HEK293 (cell line): ENCODE measurements around the gene ATF2.

Source experiments
- CTCF ChIA-PET: fragments of 350-600 bp; formaldehyde crosslinking; extraction: SDS; loops from one replicate; lab custom pipeline; 2021; ENCODE audit warnings: antibody characterized with exemption; lab: Yijun Ruan, JAX
- POLR2A ChIA-PET: fragments of 300-600 bp; formaldehyde crosslinking; extraction: SDS; loops from one replicate; lab custom pipeline; 2020; ENCODE audit warnings: antibody characterized with exemption, inconsistent platforms; lab: Yijun Ruan, JAX
- H3K27ac ChIP-seq: fragments of 200-500 bp; sonication (Bioruptor generic); 2 replicates; pipeline ENCODE4 v1.5.1; 2014; ENCODE audit warnings: low read depth, low read length, control low read depth, inconsistent platforms; ENCODE audit errors: extremely low read depth
- H3K36me3 ChIP-seq, 2 experiments: fragments of 200-500 bp in 1 of 2; sonication (Bioruptor generic) in 1 of 2; 1 replicate in 1 of 2; 2 replicates in 1 of 2; pipeline ENCODE4 v1.5.1; 2014 to 2017; ENCODE audit warnings: inconsistent platforms in 2 of 2, low read length in 2 of 2; ENCODE audit not compliant: control insufficient read depth in 2 of 2, insufficient read depth in 1 of 2
- H3K4me1 ChIP-seq: fragments of 200-500 bp; sonication (Bioruptor generic); 2 replicates; pipeline ENCODE4 v1.5.1; 2014; ENCODE audit warnings: mild to moderate bottlenecking, low read length, inconsistent platforms; ENCODE audit not compliant: control insufficient read depth, insufficient read depth
- H3K4me3 ChIP-seq: 2 replicates; pipeline ENCODE4 v1.5.1; 2011; ENCODE audit warnings: low read depth, mild to moderate bottlenecking, control low read depth, low read length, moderate library complexity
- H3K9me3 ChIP-seq: fragments of 200-500 bp; sonication (Bioruptor generic); 2 replicates; pipeline ENCODE4 v1.5.1; 2014; ENCODE audit warnings: low read depth, low read length, inconsistent platforms; ENCODE audit not compliant: control insufficient read depth, insufficient read depth
- BCL11A ChIP-seq: fragments of 450-650 bp; formaldehyde crosslinking; IDR thresholded peaks from 2 replicates; pipeline ENCODE4 v1.5.1; 2016; ENCODE audit warnings: low read depth, missing biosample characterization, missing genetic modification characterization
- HIC1 ChIP-seq: fragments of 450-650 bp; formaldehyde crosslinking; IDR thresholded peaks from 2 replicates; pipeline ENCODE4 v1.5.1; 2016; ENCODE audit warnings: missing biosample characterization, missing genetic modification characterization
- TCF7L2 ChIP-seq: IDR thresholded peaks from 2 replicates; pipeline ENCODE4 v1.6.1; 2011; ENCODE audit warnings: low read depth, mild to moderate bottlenecking, inconsistent platforms, low read length, moderate library complexity, borderline replicate concordance
- ZFP37 ChIP-seq: fragments of 450-650 bp; formaldehyde crosslinking; IDR thresholded peaks from 2 replicates; pipeline ENCODE4 v1.5.1; 2016; ENCODE audit warnings: missing biosample characterization, missing genetic modification characterization
- ZNF155 ChIP-seq: fragments of 450-650 bp; formaldehyde crosslinking; IDR thresholded peaks from 2 replicates; pipeline ENCODE4 v1.5.1; 2016; ENCODE audit warnings: missing biosample characterization, missing genetic modification characterization
- ZNF280D ChIP-seq: fragments of 450-650 bp; formaldehyde crosslinking; IDR thresholded peaks from 2 replicates; pipeline ENCODE4 v1.5.1; 2016; ENCODE audit warnings: missing biosample characterization, missing genetic modification characterization
- ZNF501 ChIP-seq: fragments of 450-650 bp; formaldehyde crosslinking; IDR thresholded peaks from 2 replicates; pipeline ENCODE4 v1.5.1; 2016; ENCODE audit warnings: missing biosample characterization, missing genetic modification characterization
- ZNF639 ChIP-seq: fragments of 450-650 bp; formaldehyde crosslinking; IDR thresholded peaks from 2 replicates; pipeline ENCODE4 v1.5.1; 2016; ENCODE audit warnings: missing biosample characterization, missing genetic modification characterization
- ZXDB ChIP-seq: fragments of 450-650 bp; formaldehyde crosslinking; IDR thresholded peaks from 2 replicates; pipeline ENCODE4 v1.5.1; 2016; ENCODE audit warnings: missing biosample characterization, missing genetic modification characterization
- TF ChIP-seq, protein P1 (sequence below): fragments of 450-650 bp; formaldehyde crosslinking; IDR thresholded peaks from 2 replicates; pipeline ENCODE4 v1.5.1; 2016; ENCODE audit warnings: missing biosample characterization, missing genetic modification characterization
- TF ChIP-seq, protein P2 (sequence below): fragments of 450-650 bp; formaldehyde crosslinking; IDR thresholded peaks from 2 replicates; pipeline ENCODE4 v1.5.1; 2016; ENCODE audit warnings: missing biosample characterization, missing genetic modification characterization
- TF ChIP-seq, protein P3 (sequence below): fragments of 450-650 bp; formaldehyde crosslinking; IDR thresholded peaks from 2 replicates; pipeline ENCODE4 v1.5.1; 2016; ENCODE audit warnings: missing biosample characterization, missing genetic modification characterization, low read depth

ATF2 gene

DNA sequence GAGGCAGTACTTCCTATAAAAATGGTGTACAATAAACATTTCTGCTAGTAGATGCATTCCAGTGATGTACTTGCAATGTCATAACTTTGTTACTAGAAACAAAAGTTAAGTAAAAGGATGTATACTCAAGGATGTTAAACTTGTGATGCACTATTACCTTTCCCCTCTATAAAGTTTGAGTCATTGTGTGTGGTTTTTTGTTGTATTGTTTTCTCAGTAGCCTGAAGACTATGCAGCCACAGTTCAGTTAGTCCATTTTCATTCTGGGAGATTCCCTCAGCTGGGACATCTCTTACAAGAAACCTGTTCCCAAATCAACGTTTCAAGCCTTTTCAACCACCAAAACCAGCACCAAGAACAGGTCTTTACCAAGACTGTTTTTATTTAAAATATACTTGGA lies 7.9 kb upstream of the ATF2 start:
- CTCF ChIA-PET = interaction anchor here (0.5 kb wide), 1 partner anchor 919 kb away, joined by 3 read pairs; no protein-coding TSS in a partner anchor
- peaks cover 41 to 67% of the 10 kb centered on the region in 2 experiments for H3K36me3 ChIP-seq

DNA sequence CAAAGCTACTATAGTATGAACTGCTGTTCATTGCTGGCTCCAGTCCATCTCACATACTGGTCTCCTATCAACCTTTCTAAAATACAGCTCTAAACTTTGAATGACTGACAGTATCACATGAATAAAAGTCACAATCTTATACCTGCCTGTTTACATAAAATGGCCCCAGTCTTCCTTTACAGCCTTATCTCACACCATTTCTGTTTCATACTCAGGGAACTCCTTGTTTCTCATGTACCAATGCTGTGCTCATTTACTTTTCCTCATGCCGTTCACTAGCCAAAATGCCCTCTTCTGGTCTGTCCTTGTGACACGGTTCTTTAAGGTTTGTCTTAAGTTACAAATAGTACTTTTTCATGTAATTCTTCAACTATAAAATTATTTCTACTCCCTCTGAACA lies 7.3 kb upstream of the ATF2 start:
- Histone ChIP-seq H3K27ac (no peak overlapping the region), H3K9me3 (no peaks in the 10 kb centered on the region), H3K36me3 (peaks cover 41 to 66% of the 10 kb centered on the region in 2 experiments), H3K4me1 (no peaks in the 10 kb centered on the region), H3K4me3 (no peak overlapping the region)
- POLR2A ChIA-PET = interaction anchor here (1.0 kb wide), 1 partner anchor 10 kb away, joined by 3 read pairs; no protein-coding TSS in a partner anchor
- CTCF ChIA-PET = interaction anchor here (0.5 to 0.6 kb wide), 3 partner anchors 191 to 920 kb away, joined by 3 to 5 read pairs (median 4); no protein-coding TSS in a partner anchor
- no peak for TF ChIP-seq ZFP37 (tag by site-specific recombination)
- TF ChIP-seq ZNF501 (tag by site-specific recombination) = no peak
- no peak for TF ChIP-seq ZXDB (tag by site-specific recombination)
- TF ChIP-seq, protein P1, sequence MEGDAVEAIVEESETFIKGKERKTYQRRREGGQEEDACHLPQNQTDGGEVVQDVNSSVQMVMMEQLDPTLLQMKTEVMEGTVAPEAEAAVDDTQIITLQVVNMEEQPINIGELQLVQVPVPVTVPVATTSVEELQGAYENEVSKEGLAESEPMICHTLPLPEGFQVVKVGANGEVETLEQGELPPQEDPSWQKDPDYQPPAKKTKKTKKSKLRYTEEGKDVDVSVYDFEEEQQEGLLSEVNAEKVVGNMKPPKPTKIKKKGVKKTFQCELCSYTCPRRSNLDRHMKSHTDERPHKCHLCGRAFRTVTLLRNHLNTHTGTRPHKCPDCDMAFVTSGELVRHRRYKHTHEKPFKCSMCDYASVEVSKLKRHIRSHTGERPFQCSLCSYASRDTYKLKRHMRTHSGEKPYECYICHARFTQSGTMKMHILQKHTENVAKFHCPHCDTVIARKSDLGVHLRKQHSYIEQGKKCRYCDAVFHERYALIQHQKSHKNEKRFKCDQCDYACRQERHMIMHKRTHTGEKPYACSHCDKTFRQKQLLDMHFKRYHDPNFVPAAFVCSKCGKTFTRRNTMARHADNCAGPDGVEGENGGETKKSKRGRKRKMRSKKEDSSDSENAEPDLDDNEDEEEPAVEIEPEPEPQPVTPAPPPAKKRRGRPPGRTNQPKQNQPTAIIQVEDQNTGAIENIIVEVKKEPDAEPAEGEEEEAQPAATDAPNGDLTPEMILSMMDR (tag by site-specific recombination) = peak; percentile 21; the same call in 1 of the 2 replicates

More for the DNA sequence above, 7.9 kb upstream of the ATF2 start:
- H3K4me1 ChIP-seq = no peaks in the 10 kb centered on the region
- no peak overlapping the region for H3K4me3 ChIP-seq
- no peak for TF ChIP-seq BCL11A (tag by site-specific recombination)
- TF ChIP-seq ZNF155 (tag by site-specific recombination) = no peak
- TF ChIP-seq TCF7L2 = no peak
- TF ChIP-seq, all 188 proteins: peak for 0
- Histone ChIP-seq H3K9me3 (no peaks in the 10 kb centered on the region), H3K27ac (no peak overlapping the region)
- POLR2A ChIA-PET = interaction anchor here (1.0 kb wide), 1 partner anchor 10 kb away, joined by 3 read pairs; no protein-coding TSS in a partner anchor

DNA sequence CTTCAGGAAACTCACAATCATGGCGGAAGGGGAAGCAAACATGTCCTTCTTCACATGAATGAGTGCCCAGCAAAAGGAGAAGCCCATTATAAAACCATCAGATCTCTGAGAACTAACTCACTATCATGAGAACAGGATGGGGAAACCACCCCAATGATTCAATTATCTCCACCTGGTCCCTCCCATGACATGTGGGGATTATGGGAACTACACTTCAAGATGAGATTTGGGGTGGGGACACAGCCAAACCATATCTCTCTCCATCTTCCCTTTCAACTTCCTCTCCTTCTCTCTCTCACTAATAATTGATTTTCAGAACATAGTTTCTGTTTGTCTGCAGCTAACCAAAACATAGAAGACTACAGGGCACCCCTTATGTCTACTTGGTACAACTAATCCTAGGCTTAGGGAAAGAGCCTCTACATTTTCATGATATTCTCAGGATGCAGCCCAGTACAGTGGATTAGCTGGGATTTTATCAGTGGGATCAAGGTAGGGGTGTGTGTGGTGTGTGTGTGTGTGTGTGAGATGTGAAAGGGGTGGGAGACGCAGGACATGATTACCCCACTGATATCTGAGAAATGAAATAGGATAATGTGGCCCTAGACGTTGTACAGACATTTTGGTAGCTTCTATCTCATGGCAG lies 2.8 kb upstream of the ATF2 start:
- POLR2A ChIA-PET = interaction anchor here (1.0 kb wide), 2 partner anchors 10 to 14 kb away, joined by 3 to 4 read pairs; no protein-coding TSS in a partner anchor
- Histone ChIP-seq H3K4me1 (no peaks in the 10 kb centered on the region), H3K4me3 (no peak overlapping the region), H3K36me3 (peaks cover 5 to 23% of the 10 kb centered on the region in 2 experiments; a peak in 2 of 3 replicates), H3K9me3 (no peaks in the 10 kb centered on the region), H3K27ac (no peak overlapping the region)
- CTCF ChIA-PET = no interaction called here
- TF ChIP-seq HIC1 (tag by site-specific recombination) (no peak), ZNF639 (tag by site-specific recombination) (no peak), ZNF280D (tag by site-specific recombination) (no peak)
- TF ChIP-seq, protein P2, sequence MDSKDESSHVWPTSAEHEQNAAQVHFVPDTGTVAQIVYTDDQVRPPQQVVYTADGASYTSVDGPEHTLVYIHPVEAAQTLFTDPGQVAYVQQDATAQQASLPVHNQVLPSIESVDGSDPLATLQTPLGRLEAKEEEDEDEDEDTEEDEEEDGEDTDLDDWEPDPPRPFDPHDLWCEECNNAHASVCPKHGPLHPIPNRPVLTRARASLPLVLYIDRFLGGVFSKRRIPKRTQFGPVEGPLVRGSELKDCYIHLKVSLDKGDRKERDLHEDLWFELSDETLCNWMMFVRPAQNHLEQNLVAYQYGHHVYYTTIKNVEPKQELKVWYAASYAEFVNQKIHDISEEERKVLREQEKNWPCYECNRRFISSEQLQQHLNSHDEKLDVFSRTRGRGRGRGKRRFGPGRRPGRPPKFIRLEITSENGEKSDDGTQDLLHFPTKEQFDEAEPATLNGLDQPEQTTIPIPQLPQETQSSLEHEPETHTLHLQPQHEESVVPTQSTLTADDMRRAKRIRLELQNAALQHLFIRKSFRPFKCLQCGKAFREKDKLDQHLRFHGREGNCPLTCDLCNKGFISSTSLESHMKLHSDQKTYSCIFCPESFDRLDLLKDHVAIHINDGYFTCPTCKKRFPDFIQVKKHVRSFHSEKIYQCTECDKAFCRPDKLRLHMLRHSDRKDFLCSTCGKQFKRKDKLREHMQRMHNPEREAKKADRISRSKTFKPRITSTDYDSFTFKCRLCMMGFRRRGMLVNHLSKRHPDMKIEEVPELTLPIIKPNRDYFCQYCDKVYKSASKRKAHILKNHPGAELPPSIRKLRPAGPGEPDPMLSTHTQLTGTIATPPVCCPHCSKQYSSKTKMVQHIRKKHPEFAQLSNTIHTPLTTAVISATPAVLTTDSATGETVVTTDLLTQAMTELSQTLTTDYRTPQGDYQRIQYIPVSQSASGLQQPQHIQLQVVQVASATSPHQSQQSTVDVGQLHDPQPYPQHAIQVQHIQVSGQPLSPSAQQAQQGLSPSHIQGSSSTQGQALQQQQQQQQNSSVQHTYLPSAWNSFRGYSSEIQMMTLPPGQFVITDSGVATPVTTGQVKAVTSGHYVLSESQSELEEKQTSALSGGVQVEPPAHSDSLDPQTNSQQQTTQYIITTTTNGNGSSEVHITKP (tag by site-specific recombination) = peak; percentile 64
- TF ChIP-seq, protein P3, sequence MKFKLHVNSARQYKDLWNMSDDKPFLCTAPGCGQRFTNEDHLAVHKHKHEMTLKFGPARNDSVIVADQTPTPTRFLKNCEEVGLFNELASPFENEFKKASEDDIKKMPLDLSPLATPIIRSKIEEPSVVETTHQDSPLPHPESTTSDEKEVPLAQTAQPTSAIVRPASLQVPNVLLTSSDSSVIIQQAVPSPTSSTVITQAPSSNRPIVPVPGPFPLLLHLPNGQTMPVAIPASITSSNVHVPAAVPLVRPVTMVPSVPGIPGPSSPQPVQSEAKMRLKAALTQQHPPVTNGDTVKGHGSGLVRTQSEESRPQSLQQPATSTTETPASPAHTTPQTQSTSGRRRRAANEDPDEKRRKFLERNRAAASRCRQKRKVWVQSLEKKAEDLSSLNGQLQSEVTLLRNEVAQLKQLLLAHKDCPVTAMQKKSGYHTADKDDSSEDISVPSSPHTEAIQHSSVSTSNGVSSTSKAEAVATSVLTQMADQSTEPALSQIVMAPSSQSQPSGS (tag by site-specific recombination) = no peak
